Thyroid gland (tissue), 4 donors: ENCODE results near the gene ZSCAN1. TPM values are rescaled to one million over a fixed set of nuclear protein-coding genes. Genes with fewer than 3 reads are reported as not detected.

Experiments used
- DNase-seq, 2 donors: peaks; one replicate each; pipeline ENCODE4 v3.0.0-alpha.2; 2019
- H3K27ac ChIP-seq, 3 donors: fragments of 200-600 bp; sonication (generic); 1 replicate in 2 of 3; 2 replicates in 1 of 3; pipeline ENCODE4 v1.5.1; 2016 to 2019; ENCODE audit warnings: mild to moderate bottlenecking in 1 of 3, moderate library complexity in 1 of 3
- H3K27me3 ChIP-seq: fragments of 200-600 bp; sonication (generic); one replicate; pipeline ENCODE4 v1.5.1; 2019
- H3K36me3 ChIP-seq, 2 donors: fragments of 200-600 bp; sonication (generic); one replicate each; pipeline ENCODE4 v1.5.1; 2016 to 2019
- H3K4me1 ChIP-seq, 2 donors: fragments of 200-600 bp; sonication (generic); one replicate each; pipeline ENCODE4 v1.5.1; 2017 to 2019
- H3K4me3 ChIP-seq, 3 donors: fragments of 200-600 bp; sonication (generic); replicated peaks in 1 of 3; 1 replicate in 2 of 3; 2 replicates in 1 of 3; pipeline ENCODE4 v1.5.1; 2016; ENCODE audit warnings: mild to moderate bottlenecking in 1 of 3
- H3K9me3 ChIP-seq: fragments of 200-600 bp; sonication (generic); one replicate; pipeline ENCODE4 v1.5.1; 2017
- CTCF ChIP-seq, 6 experiments: fragments of 200-600 bp in 3 of 6; fragments of 450-650 bp in 3 of 6; sonication (generic) in 3 of 6; IDR thresholded peaks; one replicate each; pipeline ENCODE4 v1.5.1; 2016 to 2019; ENCODE audit warnings: antibody characterized with exemption in 6 of 6, mild to moderate bottlenecking in 2 of 6, inconsistent platforms in 1 of 6, moderate library complexity in 1 of 6
- POLR2A ChIP-seq, 2 donors: fragments of 450-650 bp; IDR thresholded peaks; one replicate each; pipeline ENCODE4 v1.6.1; 2017; ENCODE audit warnings: antibody characterized with exemption in 2 of 2, mild to moderate bottlenecking in 2 of 2, moderate library complexity in 1 of 2
- WGBS, 2 donors: methylation state at CpG; one replicate each; pipeline ENCODE4 v1.1.5; 2017; 5-methylcytosine and 5-hydroxymethylcytosine counted together
- intact Hi-C: fragments of 100-400 bp; cut with DNase I; formaldehyde crosslinking; loops from one replicate; pipeline ENCODE4 v1.15.1; 2023
- total RNA-seq, 4 donors: library from RNA; depleted of rRNA; stranded (reverse); fragments of >200 nt; gene quantifications; one replicate each; pipeline ENCODE4 v1.2.3, GENCODE V29; 2016

ZSCAN1 gene
- 1 to 10 TPM in 3 of 4 donors, under 1 TPM in 1; 0.88 to 7.5 (median 3.4) TPM for total RNA-seq

GRCh38 chr19:58033741-58034476 is at the start of gene ZSCAN1:
Gene ZSCAN1 (plus strand): TSS chr19:58034025. CDS start chr19:58037837, 3,812 bp downstream.
- whole genome bisulfite sequencing, 2 donors, result 1 to 2% methylated on average over 14 to 23 of the region's 101 CpGs
- no peaks in the 10 kb centered on the region for H3K36me3 ChIP-seq
- intact Hi-C loops, result no loop called here

DNA sequence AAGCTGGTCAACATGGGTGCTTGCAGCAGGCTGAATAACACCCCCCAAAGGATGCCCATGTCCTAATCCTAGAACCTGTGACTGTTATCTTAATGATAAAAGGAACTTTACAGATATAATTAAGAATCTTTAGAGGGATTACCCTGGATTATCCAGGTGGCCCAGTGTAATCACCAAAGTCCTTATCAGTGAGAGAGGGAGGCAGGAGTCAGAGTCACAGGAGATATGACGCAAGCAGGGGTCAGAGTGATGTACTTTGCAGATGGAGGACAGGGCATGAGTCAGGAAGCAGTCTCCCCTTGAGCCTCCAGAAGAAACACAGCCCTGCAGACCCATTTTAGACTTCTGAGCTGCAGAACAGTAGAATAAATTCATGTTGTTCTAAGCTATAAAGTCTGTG is 41.0 kb upstream of the ZSCAN1 start:
- no peaks in the 10 kb centered on the region for H3K27me3 ChIP-seq
- H3K9me3 ChIP-seq, result no peaks in the 10 kb centered on the region
- peaks cover 23 to 27% of the 10 kb centered on the region in 2 donors for H3K36me3 ChIP-seq
- H3K4me3 ChIP-seq, result no peak overlapping the region
- no peak for DNase-seq
- no peaks in the 10 kb centered on the region for H3K4me1 ChIP-seq
- intact Hi-C loops, result no loop called here
- TF ChIP-seq POLR2A (IDR thresholded peaks at IDR 0.05), result no peak
- no peak for TF ChIP-seq CTCF (IDR thresholded peaks at IDR 0.05)
- no peak overlapping the region for H3K27ac ChIP-seq
- 0 to 100% methylated on average over 1 of the region's 1 CpG for WGBS, 2 donors

More at GRCh38 chr19:58033741-58034476, at the start of gene ZSCAN1:
- TF ChIP-seq CTCF (IDR thresholded peaks at IDR 0.05) (peak in 1 of 6 experiments; percentile 20), POLR2A (IDR thresholded peaks at IDR 0.05) (peak in 1 of 2 donors; percentile 87)
- no peaks in the 10 kb centered on the region for H3K9me3 ChIP-seq
- H3K27me3 ChIP-seq, result no peaks in the 10 kb centered on the region
- H3K27ac ChIP-seq, result peak within 1 kb of the TSS in 1 of 3 donors; percentile 53
- peak; percentile 99 for DNase-seq
- H3K4me1 ChIP-seq, result peaks cover 2 to 12% of the 10 kb centered on the region in 2 donors
- peak within 1 kb of the TSS in 2 of 3 donors; percentile 4 to 55 for H3K4me3 ChIP-seq

DNA sequence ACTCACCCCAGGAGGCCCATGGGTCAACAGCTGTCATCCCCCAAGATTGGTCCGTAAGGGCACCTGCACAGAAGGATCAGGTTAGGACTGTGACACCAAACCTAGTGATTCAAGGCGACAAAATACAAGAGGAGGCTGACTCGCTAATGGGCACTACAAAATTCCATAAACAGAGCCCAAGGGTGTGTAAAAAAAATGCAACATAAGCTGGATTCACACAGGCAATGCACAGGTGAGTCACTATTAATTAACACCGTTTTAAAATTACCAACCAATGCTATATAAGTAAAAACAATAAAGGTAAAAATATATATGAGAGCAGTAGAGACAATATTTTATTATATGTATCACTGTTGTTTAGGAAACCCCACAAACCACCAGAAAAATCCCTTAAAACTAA is 33.1 kb upstream of the ZSCAN1 start:
- no peak overlapping the region for H3K4me3 ChIP-seq
- intact Hi-C loops, result no loop called here

DNA sequence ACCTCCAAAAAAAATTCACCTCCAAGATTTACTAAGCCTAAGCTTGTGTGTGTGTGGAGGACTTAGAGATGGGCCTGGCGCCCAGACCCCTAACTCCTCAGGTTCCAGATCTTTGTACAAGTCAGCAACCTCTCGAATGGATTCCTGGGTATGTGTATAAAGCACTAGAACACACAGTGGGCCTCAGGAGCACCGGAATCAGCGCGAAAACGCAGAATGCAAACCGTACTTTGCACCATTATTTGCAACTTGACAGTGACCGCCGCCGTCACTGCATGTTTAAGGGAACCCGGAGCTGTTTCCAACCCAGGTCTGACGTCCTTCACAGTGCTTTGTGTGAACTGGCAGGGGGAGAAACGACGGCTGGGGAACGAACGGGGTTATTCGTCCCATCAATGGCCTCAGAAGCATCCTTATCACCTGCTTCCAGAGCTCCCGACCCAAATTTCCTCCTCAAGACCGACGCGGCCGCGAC is 31.9 kb upstream of the ZSCAN1 start:
- Histone ChIP-seq H3K9me3 (no peaks in the 10 kb centered on the region), H3K4me1 (peaks cover 20 to 26% of the 10 kb centered on the region in 2 donors), H3K36me3 (peaks cover 19 to 43% of the 10 kb centered on the region in 2 donors), H3K27me3 (no peaks in the 10 kb centered on the region), H3K27ac (peak overlapping the region; percentile 83 to 86 (median 84)), H3K4me3 (peak overlapping the region; percentile 57 to 75 (median 68))
- intact Hi-C loops, result no loop called here
- TF ChIP-seq CTCF (IDR thresholded peaks at IDR 0.05) (no peak), POLR2A (IDR thresholded peaks at IDR 0.05) (no peak)
- 2 to 13% methylated on average over 16 to 18 of the region's 23 CpGs for WGBS, 2 donors
- DNase-seq, result peak in 1 of 2 donors; percentile 15

More for the DNA sequence above, 33.1 kb upstream of the ZSCAN1 start:
- DNase-seq, result no peak
- Histone ChIP-seq H3K9me3 (no peaks in the 10 kb centered on the region), H3K4me1 (peaks cover 20 to 26% of the 10 kb centered on the region in 2 donors), H3K36me3 (peaks cover 19 to 32% of the 10 kb centered on the region in 2 donors), H3K27me3 (no peaks in the 10 kb centered on the region), H3K27ac (no peak overlapping the region)
- TF ChIP-seq CTCF (IDR thresholded peaks at IDR 0.05), result no peak
- no peak for TF ChIP-seq POLR2A (IDR thresholded peaks at IDR 0.05)
- 98% methylated on average over 4 of the region's 4 CpGs for WGBS, 2 donors
